K562 (cell line): ENCODE measurements around the gene C1R.

ENCODE experiments used
- GABPB1 ChIP-seq: sonication (generic); formaldehyde crosslinking; IDR thresholded peaks from 2 replicates; pipeline ENCODE4 v1.8.0; 2022; ENCODE audit warnings: mild to moderate bottlenecking, missing genetic modification reagents
- PHF20 ChIP-seq: fragments of 450-650 bp; IDR thresholded peaks from 2 replicates; pipeline ENCODE4 v1.6.1; 2018; ENCODE audit not compliant: partially characterized antibody
- POLR2AphosphoS2 ChIP-seq: IDR thresholded peaks from 2 replicates; pipeline ENCODE4 v1.6.1; 2012; ENCODE audit warnings: low read length, improper control_type of control experiment

GRCh38 chr12:7103837-7104584, 11.8 kb upstream of the C1R start:
- no peak for TF ChIP-seq POLR2AphosphoS2
- no peak for TF ChIP-seq GABPB1 (CRISPR knock-in tag)
- no peak for TF ChIP-seq PHF20
